ENCODE measurements around the gene DCC.

- no peak for TF ChIP-seq CTCF (IDR thresholded peaks at IDR 0.05)
- TF ChIP-seq POLR2A (IDR thresholded peaks at IDR 0.05), result no peak
Observed at GRCh38 chr18:52567360-52567759, 227.4 kb downstream of the DCC start.
